ENCODE data around the gene MYT1. TPM values are rescaled to one million over a fixed set of nuclear protein-coding genes. Genes with fewer than 3 reads are reported as not detected.

Gene MYT1
- polyA plus RNA-seq, 1 donor from 2014 or later, result 35.8 TPM

GRCh38 chr20:64206614-64207013 lies 42.4 kb downstream of the MYT1 start:
- H3K4me2 ChIP-seq (ENCODE audit: low read length), result no peak overlapping the region
- no peaks in the 10 kb centered on the region for H3K9me2 ChIP-seq (ENCODE audit: insufficient read depth, low read length)
- H3K79me2 ChIP-seq (replicated peaks; ENCODE audit: insufficient read depth, low read length), result no peaks in the 10 kb centered on the region
- H3K4me3 ChIP-seq (ENCODE audit: low read length), result no peak overlapping the region
- H3K9ac ChIP-seq (ENCODE audit: low read length), result no peak overlapping the region
- H3K36me3 ChIP-seq (ENCODE audit: insufficient read depth, low read length), result no peaks in the 10 kb centered on the region
- H3K27ac ChIP-seq (ENCODE audit: low read length), result no peak overlapping the region
- no peaks in the 10 kb centered on the region for H3K9me3 ChIP-seq (ENCODE audit: low read length)
- TF ChIP-seq EP300 (conservative IDR thresholded peaks at IDR 0.05; ENCODE audit: poor library complexity, severe bottlenecking), result no peak
- no peak for TF ChIP-seq POLR2AphosphoS5 (IDR thresholded peaks at IDR 0.05)
- TF ChIP-seq MXI1 (conservative IDR thresholded peaks at IDR 0.05; ENCODE audit: poor library complexity, severe bottlenecking), result no peak
- no peak for TF ChIP-seq TAF1 (IDR thresholded peaks at IDR 0.05; ENCODE audit: low read depth)
- TF ChIP-seq, protein P1, sequence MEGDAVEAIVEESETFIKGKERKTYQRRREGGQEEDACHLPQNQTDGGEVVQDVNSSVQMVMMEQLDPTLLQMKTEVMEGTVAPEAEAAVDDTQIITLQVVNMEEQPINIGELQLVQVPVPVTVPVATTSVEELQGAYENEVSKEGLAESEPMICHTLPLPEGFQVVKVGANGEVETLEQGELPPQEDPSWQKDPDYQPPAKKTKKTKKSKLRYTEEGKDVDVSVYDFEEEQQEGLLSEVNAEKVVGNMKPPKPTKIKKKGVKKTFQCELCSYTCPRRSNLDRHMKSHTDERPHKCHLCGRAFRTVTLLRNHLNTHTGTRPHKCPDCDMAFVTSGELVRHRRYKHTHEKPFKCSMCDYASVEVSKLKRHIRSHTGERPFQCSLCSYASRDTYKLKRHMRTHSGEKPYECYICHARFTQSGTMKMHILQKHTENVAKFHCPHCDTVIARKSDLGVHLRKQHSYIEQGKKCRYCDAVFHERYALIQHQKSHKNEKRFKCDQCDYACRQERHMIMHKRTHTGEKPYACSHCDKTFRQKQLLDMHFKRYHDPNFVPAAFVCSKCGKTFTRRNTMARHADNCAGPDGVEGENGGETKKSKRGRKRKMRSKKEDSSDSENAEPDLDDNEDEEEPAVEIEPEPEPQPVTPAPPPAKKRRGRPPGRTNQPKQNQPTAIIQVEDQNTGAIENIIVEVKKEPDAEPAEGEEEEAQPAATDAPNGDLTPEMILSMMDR (IDR thresholded peaks at IDR 0.05; ENCODE audit: poor library complexity, severe bottlenecking), result no peak
- no peak for TF ChIP-seq SMC3 (conservative IDR thresholded peaks at IDR 0.05; ENCODE audit: poor library complexity)
- TF ChIP-seq RAD21 (conservative IDR thresholded peaks at IDR 0.05), result no peak
- no peak for TF ChIP-seq EZH2 (IDR thresholded peaks at IDR 0.05; ENCODE audit: borderline replicate concordance, insufficient read depth, low read length, poor library complexity, severe bottlenecking)
- TF ChIP-seq REST (IDR thresholded peaks at IDR 0.05; ENCODE audit: borderline replicate concordance), result no peak
- H3K27me3 ChIP-seq (ENCODE audit: insufficient read depth, low read depth, low read length), result no peaks in the 10 kb centered on the region
- no peaks in the 10 kb centered on the region for H4K20me1 ChIP-seq (ENCODE audit: insufficient read depth)
- H3F3A ChIP-seq (ENCODE audit: insufficient read depth, low read length, poor library complexity, severe bottlenecking), result no peaks in the 10 kb centered on the region
- no peak overlapping the region for H2AFZ ChIP-seq (ENCODE audit: low read depth, low read length)

- no peak overlapping the region for H2AFZ ChIP-seq (ENCODE audit: low read depth, low read length)
- no peaks in the 10 kb centered on the region for H3K9me3 ChIP-seq (ENCODE audit: low read length)
- no peak overlapping the region for H3K9ac ChIP-seq (ENCODE audit: low read length)
- no peaks in the 10 kb centered on the region for H3K36me3 ChIP-seq (ENCODE audit: insufficient read depth, low read length)
- no peaks in the 10 kb centered on the region for H3K79me2 ChIP-seq (replicated peaks; ENCODE audit: insufficient read depth, low read length)
- no peak overlapping the region for H3K4me2 ChIP-seq (ENCODE audit: low read length)
- H3F3A ChIP-seq (ENCODE audit: insufficient read depth, low read length, poor library complexity, severe bottlenecking), result no peaks in the 10 kb centered on the region
- H3K27ac ChIP-seq (ENCODE audit: low read length), result no peak overlapping the region
- no peaks in the 10 kb centered on the region for H3K27me3 ChIP-seq (ENCODE audit: insufficient read depth, low read depth, low read length)
- H4K20me1 ChIP-seq (ENCODE audit: insufficient read depth), result no peaks in the 10 kb centered on the region
- TF ChIP-seq TAF1 (IDR thresholded peaks at IDR 0.05; ENCODE audit: low read depth), result no peak
- no peak for TF ChIP-seq POLR2AphosphoS5 (IDR thresholded peaks at IDR 0.05)
- no peak for TF ChIP-seq EZH2 (IDR thresholded peaks at IDR 0.05; ENCODE audit: borderline replicate concordance, insufficient read depth, low read length, poor library complexity, severe bottlenecking)
- TF ChIP-seq, protein P1 (IDR thresholded peaks at IDR 0.05; ENCODE audit: poor library complexity, severe bottlenecking), result no peak
- no peak for TF ChIP-seq RAD21 (conservative IDR thresholded peaks at IDR 0.05)
- TF ChIP-seq REST (IDR thresholded peaks at IDR 0.05; ENCODE audit: borderline replicate concordance), result no peak
- TF ChIP-seq SMC3 (conservative IDR thresholded peaks at IDR 0.05; ENCODE audit: poor library complexity), result no peak
- no peak for TF ChIP-seq MXI1 (conservative IDR thresholded peaks at IDR 0.05; ENCODE audit: poor library complexity, severe bottlenecking)
- TF ChIP-seq EP300 (conservative IDR thresholded peaks at IDR 0.05; ENCODE audit: poor library complexity, severe bottlenecking), result no peak
- H3K9me2 ChIP-seq (ENCODE audit: insufficient read depth, low read length), result no peaks in the 10 kb centered on the region
- H3K4me3 ChIP-seq (ENCODE audit: low read length), result no peak overlapping the region
Measured at GRCh38 chr20:64207641-64208590, 43.7 kb downstream of the MYT1 start.

Data from neural cell (in vitro differentiated cells).